ENCODE results near the gene TUBB2B.
"Not testable (repeated sequence)": the region's sequence is repeated elsewhere in the genome, so short reads cannot be mapped to it uniquely, and the experiment has no call there.

The TUBB2B gene

DNA sequence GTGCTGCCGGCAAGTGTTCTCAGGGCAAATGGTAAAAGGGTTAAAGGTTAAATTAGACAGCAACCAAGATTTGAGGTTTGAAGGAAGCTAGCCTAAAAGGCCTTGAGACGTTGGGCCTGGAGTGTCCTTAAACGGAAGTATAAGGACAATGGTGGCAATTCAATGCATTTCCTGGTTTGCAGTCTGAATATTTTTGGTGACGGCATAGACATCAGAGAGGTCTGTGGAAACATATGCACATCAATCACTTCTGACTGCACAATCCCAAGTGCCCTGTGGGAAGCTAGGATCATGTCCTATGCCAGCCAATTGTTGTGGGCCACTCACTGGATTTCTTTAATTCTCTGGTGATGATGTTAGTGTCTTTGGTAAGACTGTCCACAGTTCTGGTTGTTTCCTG lies 44.4 kb downstream of the TUBB2B start:
- no peak for DNase-seq

DNA sequence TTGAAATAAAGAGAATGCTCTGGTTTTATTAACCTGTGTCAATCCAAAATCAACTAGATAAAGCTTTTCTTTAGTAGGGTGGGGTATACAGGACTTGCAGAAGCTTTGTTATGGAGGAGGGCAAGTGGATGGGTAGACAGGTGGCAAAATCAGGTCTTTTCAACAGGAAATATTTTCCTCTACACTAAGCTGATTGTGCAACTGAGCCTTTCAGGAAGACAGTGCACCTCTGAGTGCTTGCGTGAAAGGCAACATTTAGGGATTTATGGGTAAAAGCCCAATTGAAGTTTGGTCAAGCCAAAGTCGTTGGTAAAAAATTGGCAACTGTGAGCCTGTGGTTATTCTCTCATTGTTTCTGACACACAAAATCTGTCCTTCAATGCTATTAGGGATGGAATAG lies 46.3 kb downstream of the TUBB2B start:
- no peak for DNase-seq

DNA sequence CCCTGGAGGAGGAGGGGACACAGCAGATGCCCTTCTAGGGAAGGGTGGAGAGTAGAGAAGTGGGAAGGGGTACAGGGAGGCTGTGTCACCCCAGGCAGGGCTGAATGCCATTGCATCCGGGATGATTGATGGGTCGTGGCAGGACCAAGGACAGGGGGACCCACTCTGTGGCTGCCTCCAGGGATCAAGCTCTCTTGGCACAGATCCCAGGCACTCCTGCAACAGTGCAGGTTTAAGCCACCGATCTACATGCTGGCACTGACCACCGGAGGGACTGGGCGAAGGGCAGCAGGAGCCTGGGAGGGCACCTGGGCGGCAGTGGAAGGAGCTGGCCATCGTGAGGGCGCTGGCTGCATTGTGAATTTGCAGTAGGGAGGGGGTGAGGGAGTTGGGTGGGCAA lies 47.5 kb downstream of the TUBB2B start:
- not testable (repeated sequence) for DNase-seq

DNA sequence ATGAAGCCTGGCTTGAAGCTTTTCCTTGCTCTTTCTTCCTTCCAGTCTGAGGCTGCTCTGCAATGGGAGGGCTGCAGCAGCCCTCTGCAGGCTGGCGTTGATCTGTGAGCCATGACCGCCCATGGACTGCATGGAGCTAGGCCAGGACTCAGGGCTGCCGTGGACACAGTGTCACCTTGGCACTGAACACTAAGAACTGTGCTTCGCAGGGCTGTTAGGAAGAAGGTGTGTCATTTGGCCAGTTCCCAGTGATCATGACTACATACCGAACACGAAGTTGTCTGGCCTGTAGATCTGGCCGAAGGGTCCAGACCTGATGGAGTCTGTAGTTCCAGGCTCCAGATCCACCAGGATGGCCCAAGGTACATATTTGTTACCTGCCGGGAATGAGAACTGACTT lies 48.8 kb downstream of the TUBB2B start:
- not testable (repeated sequence) for DNase-seq

DNA sequence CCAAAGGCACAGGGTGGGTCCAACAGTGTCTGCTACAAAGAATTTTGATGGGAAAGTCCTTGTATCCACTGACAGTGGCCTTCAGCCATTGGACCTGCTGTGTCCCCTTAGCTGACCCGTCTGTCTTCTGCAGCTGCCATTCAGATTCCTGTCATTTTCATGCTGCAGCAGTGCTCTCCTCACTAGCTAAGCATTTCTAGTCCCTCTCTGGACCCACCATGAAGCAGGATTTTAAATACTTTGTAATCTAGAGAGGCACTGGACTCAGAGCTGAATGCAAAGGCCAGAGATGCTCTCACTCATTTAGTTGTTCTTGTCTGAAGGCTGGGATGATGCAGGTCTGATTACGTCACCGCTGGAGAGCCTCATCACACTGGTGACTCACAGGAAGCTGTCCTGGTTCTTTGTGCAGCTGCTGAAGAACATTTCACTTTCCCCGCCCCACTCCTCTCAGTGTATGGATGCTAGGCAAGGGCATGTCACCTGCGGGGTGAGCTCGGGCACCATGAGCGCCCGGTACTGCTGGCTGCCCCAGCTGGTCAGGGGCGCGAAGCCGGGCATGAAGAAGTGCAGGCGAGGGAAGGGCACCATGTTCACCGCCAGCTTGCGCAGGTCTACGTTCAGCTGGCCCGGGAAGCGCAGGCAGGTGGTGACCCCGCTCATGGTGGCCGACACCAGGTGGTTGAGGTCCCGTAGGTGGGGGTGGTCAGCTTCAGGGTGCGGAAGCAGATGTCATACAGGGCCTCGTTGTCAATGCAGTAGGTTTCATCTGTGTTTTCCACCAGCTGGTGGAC lies 50.7 kb downstream of the TUBB2B start:
- no peak for DNase-seq

DNA sequence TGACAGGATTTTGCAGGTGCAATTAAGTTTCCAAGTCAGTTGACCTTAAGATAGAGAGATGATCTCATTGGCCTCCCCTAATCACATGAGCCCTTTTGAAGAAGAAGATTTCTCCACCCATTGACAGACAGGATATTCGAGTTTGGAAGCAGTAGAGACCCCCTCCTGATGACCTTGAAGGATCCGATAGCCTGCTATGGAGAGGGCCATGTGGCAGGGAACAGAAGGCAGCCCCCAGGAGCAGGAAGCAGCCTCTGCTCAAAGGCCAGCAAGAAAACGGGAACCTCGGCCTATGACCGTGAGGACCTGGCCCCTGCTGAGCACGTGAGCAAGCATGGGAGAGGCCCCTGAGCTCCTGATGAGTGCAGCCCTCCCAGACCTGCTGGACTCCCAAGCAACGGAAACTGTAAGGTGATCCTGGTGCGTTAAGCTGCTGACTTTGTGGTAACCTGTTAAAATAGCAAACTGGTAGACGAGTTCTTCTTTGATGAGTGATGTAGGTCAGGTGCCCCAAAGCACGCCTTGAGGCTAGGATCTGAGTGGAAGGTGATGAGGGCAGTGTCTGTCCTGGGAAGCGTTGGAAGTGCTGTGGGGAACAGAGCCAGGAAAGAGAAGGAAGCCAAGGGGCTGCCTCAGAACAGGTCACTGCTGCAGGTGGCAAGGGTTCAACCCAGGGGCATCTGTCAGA lies 51.6 kb downstream of the TUBB2B start:
- DNase-seq, result no peak

All from NCI-H1694 treated with DMSO at 0.1 percent for 48 hours (cell line).